Stimulated activated CD8-positive, alpha-beta memory T cell treated with anti-CD3 and anti-CD28 coated beads, Interleukin-4, amount 100 ng/mL, for 4 hours (primary cell): ENCODE data around the gene ZNF598.
"Not testable (repeated sequence)": the region's sequence is repeated elsewhere in the genome, so short reads cannot be mapped to it uniquely, and the experiment has no call there.

Experiments used
- DNase-seq, 2 donors: peaks; one replicate each; pipeline ENCODE4 v3.0.0-alpha.2; 2020; ENCODE audit warnings: low read depth in 2 of 2, low spot score in 1 of 2

Gene ZNF598

DNA sequence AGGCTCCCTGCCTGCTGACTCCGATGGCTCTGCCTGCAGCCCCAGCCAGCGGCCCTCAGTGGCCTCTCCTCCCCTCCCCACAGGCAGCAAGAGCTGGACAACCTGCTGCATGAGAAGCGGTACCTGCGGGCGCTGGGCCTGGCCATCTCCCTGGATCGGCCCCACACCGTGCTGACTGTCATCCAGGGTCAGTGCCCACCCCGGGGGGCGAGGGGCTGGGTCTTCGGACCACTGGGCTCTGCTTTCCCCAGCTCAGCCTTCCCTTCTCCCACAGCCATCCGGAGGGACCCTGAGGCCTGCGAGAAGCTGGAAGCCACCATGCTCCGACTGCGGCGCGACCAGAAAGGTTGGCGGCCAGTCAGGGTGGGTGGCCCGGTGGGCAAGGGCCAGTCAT is 31.7 kb downstream of the ZNF598 start:
- DNase-seq: no peak

DNA sequence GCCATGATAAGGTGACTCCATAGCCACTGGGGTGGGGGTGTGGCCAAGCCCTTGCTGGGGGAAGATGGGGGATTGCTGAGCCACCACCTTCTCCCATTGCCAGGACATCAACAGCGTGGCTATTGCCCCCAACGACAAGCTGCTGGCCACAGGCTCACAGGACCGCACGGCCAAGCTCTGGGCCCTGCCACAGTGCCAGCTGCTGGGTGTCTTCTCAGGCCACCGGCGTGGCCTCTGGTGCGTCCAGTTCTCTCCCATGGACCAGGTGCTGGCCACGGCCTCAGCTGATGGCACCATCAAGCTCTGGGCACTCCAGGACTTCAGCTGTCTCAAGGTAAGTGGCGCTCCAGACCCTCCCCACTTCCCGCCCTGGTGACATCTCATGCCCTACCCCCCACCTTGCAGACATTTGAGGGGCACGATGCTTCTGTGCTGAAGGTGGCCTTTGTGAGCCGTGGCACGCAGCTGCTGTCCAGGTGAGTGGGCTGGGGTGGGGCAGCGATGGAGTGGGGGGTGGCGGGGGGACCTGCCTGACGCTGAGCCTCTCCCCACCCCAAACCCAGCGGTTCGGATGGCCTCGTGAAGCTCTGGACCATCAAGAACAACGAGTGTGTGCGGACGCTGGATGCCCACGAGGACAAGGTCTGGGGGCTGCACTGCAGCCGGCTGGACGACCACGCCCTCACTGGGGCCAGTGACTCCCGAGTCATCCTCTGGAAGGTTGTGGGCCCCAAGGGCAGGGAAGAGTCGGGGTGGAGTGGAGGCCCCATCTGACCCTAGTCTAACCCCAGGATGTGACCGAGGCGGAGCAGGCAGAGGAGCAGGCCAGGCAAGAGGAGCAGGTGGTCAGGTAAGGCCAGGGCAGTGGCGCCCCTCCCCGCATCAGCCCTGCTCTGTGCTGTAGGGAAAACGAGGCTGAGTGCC is 32.4 kb downstream of the ZNF598 start:
- DNase-seq: no peak

DNA sequence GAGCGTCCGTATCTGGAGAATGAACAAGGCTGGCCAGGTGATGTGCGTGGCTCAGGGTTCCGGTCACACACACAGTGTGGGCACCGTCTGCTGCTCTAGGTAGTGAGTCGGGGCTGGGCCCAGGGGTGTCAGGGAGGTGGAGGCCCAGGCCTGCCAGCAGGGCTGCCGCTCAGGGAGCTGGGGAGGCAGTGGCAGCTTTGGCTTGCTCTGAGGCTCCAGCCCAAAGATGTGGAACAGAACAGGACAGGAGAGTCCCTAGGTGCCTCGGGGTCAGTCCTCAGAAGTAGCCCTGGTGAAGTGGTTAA is 33.5 kb downstream of the ZNF598 start:
- DNase-seq: no peak

DNA sequence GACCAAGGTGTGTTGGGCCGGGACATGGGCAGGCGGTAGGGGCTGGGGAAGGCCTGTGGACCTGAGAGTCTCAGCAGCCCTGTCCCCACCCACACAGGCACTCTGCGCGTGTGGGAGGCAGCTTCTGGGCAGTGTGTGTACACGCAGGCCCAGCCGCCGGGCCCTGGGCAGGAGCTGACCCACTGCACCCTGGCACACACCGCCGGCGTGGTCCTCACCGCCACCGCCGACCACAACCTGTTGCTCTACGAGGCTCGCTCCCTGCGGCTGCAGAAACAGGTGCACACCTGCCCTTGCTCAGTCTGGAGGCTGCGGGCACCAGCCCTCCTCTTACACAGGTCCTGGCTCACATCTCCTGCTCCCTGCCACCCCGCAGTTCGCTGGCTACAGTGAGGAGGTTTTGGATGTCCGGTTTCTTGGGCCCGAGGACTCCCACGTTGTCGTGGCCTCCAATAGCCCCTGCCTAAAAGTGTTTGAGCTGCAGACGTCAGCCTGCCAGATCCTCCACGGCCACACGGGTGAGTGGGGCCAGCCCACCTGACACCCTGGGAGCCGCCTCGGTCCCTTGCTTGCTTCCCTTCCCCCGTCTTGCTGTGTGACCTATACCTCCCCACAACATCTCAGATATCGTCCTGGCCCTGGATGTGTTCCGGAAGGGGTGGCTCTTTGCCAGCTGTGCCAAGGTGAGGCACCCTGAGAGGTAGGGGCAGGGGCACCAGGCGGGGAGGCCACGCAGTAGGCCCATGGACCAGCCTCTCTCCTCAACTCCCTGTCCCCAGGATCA is 34.0 kb downstream of the ZNF598 start:
- DNase-seq: no peak

DNA sequence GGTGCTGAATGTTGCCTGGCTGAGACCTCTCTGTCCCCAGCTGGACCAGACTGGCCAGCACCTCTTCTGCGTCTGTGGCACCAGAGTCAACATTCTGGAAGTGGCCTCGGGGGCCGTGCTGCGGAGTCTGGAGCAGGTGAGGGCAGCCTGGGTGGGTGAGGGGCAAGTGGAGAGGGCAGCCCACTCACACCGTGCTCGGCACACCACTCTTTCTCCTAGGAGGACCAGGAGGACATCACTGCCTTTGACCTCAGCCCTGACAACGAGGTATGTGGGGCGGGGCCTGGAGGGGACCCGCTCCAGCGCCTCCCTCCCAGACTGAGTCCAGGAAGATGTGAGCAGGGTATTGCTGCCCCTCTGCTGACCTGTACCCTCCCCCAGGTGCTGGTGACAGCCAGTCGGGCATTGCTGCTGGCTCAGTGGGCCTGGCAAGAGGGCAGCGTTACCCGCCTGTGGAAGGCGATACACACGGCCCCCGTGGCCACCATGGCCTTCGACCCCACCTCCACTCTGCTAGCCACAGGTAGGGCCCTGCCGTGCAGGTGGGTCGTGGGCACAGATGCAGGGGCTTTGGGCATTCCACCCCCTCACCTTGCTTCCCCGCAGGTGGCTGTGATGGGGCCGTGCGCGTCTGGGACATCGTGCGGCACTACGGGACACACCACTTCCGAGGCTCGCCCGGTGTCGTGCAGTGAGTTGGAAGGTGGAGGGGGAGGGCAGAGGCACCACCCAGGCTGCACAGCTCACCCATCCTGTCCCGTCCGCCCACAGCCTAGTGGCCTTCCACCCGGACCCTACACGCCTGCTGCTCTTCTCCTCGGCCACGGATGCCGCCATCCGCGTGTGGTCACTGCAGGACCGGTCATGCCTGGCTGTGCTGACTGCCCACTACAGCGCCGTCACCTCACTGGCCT is 35.2 kb downstream of the ZNF598 start:
- no peak for DNase-seq

DNA sequence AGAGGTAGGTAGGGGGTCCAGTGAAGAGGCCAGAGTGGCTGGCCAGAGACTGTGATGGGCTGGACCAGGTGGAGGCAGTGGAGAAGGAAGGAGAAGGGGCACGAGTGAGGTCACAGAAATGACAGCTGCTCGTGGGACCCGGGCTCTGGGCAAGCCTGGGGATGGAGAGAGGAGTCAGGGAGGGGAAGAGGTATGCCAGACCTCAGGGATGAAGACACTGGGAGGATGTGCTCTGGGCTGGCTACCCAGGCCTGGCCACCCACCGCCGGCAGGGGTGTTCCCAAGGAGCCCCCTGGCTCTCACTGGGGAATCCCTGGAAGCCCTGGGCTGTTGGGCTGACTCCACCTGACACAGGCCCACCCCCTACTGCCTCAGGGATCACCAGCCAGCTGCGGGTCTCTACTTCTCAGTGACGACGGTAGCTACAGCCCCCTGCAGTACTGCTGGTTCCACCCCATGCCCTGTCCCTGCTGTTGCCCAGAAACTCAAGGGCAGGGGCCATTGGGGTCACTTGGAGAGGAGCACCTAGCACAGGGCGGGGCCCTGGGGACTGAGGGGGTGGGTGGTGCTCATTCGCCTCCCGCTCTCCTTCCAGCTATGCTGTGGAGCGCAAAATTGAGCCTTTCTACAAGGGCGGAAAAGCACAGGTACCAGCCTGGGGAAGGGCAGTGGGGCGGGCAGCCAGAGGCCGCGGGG is 36.0 kb downstream of the ZNF598 start:
- no peak for DNase-seq

DNA sequence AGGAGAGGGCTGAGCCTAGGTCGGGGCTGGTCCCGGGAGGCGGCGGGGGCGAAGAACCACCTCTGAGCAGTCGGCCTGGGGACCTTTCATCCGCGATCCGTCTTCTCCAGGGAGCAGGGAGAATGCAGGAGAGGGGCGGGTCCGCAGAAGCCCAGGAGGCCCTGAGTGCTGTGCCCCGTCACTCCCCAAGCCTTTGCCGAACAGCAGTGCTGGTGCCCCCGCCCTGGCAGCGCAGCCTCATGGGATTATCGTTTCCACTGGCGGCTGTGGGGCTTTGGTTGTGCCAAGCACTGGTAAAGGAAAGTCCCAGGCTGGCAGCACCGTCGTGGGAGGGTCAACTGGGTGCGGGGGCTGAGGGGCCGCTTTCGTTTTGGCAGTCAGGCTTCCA is 37.1 kb downstream of the ZNF598 start:
- no peak for DNase-seq

DNA sequence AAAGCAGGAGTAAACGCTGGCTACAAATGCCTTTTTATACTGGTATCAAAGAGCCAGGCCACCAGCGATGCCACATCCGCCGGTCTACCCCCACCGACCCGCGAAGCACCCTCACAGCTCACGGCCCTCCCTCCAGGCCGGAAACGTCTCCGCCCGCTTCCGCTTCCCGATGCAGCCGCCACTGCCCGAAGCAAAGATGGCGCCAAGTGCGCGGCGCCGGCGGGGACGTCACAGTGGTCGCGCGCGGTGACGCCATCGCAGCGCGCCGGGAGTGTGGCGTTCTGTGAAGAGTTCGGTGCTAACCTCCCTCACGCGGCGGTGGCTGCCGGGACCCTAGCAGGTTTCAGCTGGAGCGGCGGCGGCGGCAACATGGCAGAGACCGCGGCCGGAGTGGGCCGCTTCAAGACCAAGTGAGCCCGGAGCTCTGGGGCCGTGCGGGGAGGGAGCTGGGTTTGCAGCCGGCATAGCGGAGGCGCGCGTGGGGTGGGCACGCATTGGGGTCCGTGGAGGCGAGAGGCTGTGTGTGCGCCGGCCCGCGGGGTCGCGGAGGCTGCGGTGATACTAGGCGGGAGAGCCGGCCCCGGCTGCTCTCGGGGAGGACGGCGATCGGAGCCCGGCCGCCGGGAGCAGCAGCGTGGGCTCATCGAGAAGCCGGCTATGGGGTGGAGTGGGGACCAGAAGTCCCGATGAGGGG is 37.7 kb downstream of the ZNF598 start, which contains the start of gene TBL3:
TSS of gene TBL3 (plus strand) at position 258 of the 694 bp plus-strand sequence. CDS start at position 370, 112 bp downstream.
- peak; percentile 89 to 94 for DNase-seq

DNA sequence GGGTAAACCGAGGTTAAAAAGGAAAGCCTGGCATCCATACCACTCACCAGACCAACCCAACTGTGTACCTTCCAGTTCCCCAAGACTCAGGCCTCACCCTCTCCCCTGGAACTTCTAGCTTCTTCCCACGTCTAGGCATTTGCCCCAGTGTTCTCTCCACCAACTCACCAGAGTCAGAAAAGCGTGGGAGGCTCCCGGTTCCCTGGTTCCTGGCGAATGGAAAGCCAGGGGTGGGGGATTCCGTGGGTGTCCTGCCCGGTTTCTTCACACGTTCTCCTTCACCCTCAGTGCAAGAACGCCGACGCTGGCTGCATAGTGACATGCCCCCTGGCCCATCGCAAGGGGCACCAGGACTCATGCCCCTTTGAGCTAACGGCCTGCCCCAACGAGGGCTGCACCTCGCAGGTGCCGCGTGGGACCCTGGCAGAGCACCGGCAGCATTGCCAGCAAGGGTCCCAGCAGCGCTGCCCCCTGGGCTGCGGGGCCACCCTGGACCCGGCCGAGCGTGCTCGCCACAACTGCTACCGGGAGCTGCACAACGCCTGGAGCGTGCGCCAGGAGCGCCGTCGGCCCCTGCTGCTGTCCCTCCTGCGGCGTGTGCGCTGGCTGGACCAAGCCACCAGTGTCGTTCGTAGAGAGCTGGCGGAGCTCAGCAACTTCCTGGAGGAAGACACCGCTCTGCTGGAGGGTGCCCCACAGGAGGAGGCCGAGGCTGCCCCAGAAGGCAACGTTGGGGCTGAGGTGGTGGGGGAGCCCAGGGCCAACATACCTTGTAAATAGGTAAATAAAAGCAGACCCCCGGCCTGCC is 41.3 kb downstream of the ZNF598 start:
- DNase-seq: no peak

DNA sequence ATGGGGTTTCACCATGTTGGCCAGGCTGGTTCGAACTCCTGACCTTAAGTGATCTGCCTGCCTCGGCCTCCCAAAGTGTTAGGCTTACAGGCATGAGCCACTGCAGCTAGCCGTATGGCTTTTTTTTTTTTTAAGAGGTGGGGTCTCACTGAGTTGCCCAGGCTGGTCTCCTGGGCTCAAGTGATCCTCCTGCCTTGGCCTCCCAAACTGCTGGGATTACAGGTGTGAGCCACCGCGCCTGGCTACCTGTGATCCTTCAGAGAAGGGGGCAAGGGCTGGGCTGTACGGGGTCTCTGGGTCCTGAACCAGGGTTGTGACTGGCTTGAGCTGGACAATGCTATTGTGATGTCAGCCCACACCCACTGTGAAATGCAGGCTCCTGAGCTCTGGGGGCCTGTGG is 43.2 kb downstream of the ZNF598 start, which contains the start of gene RNF151:
TSS of gene RNF151 (plus strand) at position 397 of the 400 bp plus-strand sequence. CDS start 26 bp downstream, outside the sequence.
- DNase-seq: no peak

DNA sequence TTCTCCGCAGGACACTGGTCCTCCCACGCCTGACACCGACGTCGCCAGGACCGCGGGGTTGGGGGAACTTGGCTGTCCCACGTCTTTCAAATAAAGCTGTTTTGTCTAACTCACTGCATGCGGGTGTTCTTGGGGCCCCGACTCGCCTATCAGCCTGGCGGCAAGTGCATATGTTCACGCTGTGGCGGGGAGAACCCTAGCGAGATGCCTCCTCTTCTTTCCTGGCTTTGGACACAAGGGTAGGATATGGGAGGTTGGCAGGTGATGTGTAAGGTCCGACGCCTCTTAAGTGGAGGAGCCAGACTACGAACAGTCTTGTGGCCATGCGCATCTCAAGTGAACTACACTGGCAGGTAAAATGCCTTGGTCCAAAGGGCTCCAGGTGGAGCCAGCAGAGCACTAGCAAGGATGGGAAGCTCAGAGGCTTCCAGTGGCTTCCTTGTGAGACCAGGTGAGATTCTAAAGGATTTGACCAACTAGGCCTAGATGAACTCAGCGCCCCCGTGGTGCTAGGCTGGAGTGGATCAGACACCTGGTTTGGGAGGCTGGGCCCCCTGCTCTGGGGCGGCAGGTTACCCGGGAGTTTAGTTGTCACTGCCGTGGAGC is 44.1 kb downstream of the ZNF598 start:
- DNase-seq: no peak

DNA sequence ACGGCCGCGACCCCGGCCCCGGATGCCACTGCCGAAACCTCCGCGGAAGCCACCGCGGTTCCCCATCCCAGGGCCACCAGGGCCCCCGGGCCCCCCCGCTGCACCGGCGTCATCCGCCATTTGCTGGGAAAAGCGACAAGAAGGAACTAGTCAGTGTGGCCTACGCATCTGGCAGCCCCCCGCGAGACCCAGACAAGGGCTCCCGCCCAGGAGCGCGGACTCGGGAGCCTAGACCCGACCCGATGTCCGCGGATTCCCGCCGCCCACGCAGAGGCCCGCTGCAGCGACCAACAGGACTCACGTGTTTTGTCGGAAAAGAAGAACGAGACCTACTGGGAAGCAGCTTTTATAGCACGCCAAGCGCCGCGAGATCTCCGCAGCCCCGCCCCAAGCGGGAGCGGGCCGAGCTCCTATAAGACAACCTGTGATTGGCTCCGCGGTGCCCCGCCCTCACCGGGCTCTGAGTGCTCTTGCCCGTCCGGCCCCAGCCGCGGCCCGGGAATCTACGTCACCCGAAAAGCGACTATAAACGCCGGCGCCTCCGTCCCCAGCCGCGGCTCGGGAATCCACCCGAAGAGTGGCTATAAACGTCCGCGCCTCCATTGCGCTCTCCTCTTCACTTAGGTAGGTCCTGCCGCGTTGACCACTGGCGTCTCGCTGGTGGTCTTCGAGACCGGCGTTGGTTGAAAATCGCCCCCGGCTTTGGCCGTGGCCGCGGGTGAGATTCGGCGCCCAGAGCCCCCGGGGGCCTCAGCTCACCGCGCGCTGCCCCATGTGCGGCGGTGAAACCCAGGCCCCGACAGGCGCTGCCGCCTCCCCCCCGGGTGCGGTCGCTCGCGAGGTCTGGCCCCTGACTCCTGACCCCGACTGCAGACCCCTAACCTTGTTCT is 44.9 kb downstream of the ZNF598 start, which contains the start of gene RPS2:
TSS of gene RPS2 (minus strand) at position 321 of the 890 bp plus-strand sequence. CDS start at position 120, 201 bp downstream.
- peak; percentile 87 to 97 for DNase-seq

DNA sequence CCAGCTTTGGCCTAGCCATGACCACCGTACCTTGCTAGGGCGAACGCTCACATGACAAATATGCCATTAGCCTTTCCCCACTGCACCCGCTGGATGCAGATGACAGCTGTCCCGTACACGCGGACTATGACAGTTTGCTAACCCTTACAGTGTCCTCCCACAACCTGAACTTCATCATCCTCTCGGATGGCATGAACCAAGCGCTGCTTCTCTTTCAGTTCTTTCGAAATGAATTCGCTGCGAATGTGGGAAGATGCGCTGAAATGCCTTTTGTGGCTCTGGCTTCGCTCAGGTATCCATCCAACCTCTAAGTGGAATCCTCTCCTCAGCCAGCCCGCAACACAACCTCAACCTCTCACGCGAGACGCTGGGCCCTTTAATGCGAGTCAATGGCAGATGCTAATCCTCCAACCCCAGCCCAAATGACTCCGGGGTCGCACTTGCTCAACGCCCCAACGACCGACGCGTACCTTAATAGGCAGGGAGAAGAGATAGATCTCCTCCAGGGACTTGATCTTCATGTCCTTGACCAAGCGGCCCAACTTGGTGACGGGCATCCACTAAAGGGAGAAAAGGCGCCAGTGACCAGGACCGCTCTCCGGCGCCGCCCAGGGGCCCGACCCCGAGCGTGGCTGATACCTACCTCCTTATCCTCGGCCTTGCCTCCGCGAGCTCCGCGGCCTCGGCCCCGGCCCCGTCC is 45.7 kb downstream of the ZNF598 start:
- DNase-seq: no peak

DNA sequence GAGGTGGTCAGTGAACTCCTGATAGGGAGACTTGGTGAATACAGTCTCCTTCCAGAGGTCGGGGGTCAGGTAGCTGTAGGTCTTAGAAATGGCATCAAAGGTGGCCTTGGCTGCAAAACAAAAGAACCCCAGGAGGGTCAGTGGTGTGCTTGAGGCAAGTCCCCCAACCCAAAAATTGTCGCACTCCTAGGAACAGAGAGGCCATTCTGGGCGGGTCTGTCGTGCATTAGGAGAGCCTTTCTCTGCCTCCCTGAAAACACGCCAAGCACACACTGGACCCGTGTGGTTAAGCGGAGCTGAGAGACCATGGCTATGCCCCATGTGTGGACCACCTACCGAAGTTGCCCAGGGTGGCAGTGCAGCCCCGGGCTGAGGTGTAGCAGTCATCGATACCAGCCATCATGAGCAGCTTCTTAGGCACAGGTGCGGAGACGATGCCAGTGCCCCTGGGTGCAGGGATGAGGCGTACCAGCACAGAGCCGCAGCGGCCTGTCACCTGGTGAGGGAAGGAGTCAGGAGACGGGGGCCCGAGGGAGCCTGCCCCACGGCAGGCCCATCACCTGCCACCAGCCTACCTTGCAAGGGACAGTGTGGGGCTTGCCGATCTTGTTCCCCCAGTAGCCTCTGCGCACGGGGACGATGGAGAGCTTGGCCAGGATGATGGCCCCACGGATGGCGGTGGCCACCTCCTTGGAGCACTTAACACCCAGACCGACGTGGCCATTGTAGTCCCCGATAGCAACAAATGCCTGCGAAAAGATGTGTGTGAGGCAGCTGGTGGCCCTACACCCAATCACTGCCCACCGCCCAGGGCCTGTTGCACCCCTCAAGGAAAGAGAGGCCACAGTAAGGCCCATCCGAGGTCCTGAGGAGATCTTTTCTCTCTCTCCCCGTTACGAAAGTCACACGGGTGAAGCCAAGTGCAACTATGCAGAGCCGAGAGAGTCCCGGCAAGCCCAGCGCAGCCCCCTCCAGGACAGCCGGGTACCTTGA is 47.2 kb downstream of the ZNF598 start:
- not testable (repeated sequence) for DNase-seq

DNA sequence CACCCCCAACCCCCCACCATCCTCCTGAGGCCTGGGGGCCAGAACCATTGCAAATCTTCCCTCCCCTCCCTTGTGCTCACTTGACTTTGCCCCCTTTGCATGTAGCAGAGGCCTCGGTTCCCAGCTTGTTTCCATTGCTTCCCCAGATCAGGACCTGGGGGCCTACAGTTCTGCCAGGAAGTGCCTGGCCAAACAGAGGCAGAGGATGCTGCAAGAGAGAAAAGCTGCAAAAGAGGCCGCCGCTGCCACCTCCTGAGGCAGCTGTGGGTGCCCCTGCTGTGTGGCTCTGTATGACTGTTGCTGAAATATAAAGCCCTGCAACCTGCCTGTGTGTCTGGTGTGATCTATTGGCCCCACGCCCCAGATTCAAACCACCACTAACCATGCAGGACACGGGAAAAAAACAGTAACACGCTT is 48.0 kb downstream of the ZNF598 start:
- DNase-seq: no peak
